Measurements from ENCODE around the gene SLC12A8.
A peak's percentile ranks its signal among the peaks of the same experiment; 100 is the strongest.

SLC12A8 gene

DNA sequence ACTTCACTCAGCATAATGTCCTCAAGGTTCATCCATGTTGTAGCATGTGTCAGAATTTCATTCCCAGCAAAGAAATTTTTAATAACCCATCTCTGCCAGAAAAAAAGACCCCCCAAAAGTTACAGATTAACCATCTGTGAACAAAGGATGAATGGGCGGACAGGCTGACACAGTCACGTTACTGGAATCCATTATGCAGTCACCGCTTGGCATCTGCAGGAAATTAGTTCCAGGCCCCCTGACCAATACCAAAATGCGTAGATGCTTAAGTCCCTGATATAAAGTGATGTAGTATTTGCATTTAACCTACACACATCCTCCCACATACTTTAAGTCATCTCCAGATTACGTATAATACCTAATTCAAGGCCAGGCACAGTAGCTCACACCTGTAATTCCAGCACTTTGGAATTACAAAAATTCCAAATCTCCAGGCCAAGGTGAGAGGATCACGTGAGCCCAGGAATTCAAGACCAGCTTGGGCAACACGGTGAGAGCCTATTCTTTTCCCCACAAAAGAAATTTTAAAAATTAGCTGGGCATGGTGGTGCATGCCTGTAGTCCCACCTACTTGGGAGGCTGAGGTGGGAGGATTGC, 1.5 kb upstream of the SLC12A8 start:
- DNase-seq (ENCODE audit: low spot score) = no peak

DNA sequence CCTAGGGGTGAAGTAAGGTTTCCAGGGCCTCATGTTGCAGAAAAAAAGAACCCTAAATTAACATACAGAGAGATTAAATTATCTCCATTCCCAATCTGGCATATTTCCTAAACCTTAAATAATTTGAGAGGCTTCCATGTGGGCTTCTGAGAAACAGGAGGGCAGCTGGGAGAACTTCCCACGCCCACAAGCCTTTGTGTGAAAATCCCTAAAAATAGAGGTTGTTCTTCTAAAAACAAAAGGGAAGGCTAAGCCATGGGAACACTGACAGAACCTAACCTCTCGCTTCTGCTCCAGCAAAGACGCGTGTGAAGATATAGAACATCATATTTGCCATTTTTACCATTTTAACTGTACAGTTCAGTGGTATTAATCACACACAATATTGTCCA, 812 bp upstream of the SLC12A8 start:
- DNase-seq (ENCODE audit: low spot score) = no peak

DNA sequence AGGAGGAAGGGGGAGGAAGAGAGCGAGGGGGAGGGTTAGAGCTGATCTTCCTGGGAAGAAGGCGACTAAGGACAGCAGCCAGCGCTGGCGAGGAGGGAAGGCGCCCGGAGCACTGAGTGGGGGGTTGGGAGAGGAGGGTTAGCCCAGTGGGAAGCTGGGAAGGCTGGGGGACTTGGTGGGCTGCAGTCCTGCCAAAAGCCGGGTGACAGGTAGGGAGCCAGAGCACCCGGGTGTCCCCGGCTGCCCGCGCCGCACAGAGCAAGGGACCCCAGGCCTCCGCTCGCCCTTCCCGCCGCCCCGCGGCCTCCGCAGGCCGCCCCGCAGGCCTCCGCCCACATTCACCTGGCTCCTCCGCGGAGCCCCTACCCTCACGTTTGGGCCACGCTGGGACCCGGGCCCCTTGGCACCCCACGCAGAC, 448 bp downstream of the SLC12A8 start:
- no peak for DNase-seq (ENCODE audit: low spot score)

DNA sequence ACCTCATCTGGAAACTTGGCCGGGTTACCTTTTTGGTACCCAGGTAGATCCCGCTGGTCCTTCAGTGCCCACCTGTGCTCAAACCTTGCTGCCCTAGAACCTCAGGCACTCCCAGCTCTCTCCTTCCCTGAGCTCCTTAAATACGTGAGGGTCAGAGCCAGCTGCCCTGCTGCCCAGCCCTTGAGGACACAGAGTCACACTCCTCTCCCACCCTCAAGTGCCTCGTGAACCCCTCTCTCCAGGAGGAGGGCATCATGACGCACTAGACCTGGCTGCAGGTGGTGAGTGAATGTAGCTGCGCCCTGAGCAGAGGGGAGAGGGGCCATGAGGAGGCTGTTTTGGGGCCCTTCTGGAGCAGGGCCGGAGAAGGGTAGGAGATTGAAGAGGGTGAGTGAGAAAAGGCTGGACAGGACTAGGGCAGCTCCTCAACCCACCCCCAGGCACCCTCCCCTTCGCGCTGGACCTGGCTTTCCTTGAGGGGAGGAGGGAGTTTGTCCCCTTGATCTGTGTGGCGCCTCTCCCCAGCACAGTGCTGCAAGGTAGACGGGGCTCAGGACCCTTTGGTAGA, 941 bp downstream of the SLC12A8 start:
- DNase-seq (ENCODE audit: low spot score) = no peak

DNA sequence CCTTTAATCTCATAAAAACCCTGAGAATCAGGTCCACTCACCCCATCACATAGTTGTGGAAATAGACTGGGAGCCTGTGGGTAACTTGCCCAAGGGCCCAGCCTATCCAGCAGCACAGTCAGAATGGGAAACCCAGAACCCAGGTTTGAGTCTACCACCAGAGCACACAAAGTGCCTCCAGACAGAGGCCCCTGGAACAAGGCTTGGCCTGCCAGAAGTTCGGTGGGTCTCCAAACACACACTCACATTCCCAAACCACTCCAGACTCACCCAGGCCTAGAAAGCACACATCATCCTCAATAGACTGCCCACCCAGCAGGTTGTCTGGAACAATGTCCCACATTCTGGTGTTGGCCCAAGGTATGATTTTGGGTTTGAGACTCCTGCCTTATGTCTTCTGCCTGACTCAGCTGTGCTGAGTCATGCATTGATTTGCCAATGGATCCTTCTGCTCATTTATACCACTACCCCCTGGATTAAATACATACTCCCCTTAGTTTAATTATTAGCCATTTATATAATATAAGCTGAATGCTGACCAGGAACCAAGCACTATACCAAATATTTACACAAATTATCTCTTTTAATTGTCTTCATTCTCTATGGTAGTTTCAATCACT, 4.5 kb downstream of the SLC12A8 start:
- no peak for DNase-seq (ENCODE audit: low spot score)

DNA sequence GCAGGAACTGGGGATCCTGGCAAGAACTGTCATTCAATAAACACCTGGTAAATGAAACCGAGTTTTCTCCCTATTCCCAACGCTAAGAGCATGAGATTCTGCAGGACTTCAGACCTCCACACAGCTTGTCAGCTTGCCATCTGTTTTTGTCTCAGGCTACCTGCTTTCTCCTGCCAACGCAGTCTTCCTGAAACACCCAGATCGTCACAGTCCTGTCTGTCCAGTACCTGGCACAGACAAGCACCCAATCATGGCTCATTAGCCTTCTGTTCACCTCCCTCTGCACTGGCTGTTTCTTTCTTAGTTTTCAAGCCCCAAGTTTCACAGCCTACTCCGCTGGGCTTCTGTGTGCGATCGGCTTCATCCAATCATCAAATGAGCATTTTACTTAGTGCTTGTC, 5.0 kb downstream of the SLC12A8 start:
- no peak for DNase-seq (ENCODE audit: low spot score)

DNA sequence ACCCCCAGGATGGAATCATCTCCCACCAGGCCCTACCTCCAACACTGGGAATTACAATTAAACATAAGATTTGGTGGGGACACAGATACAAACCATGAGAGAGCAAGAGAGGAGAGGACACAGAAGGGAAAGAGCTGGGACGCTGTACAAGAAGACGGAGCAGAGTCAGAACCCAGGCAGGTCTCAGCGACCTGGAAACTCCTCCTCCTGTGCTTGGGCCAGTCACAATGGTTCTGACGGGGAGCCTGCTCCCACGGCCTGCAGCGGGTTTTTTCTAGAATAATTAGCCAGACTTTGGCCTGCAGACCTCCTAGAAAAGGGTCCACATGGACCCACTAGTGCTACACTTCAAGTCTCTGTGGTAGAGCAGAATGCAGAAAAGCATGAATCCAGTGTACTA, 5.6 kb downstream of the SLC12A8 start:
- DNase-seq (ENCODE audit: low spot score) = no peak

DNA sequence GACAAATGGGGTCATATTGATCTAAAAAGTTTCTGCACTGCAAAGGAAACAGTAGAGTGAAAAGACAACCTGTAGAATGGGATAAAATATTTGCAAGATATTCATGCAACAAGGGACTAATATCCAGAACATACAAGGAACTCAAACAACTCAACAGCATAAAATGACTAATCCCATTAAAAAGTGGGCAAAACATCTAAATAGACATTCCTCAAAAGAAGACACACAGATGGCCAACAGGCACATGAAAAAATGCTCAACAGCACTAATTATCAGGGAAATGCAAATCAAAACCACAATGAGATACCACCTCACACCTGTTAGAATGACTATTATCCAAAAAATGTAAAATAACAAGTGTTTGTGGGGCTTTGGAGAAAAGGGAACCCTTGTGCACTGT, 8.8 kb downstream of the SLC12A8 start:
- no peak for DNase-seq (ENCODE audit: low spot score)

DNA sequence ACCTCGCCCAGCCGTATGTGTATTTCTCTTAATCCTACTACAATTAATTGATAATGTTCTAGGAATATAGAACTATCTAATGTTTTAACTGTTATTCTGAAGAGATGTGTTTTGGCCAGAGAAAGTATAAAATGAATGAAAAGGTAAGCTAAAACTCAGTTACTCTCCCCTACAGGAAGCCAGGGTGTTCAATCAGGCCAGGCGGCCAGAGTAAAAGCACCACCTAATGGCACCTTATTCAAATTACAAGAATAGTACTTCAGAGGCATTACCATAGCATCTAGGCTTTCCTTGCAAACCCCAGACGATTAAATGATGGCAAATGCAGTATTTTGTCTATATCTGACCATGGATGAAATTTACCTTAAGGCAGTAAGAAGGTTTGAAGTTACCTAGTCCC, 10.4 kb downstream of the SLC12A8 start:
- DNase-seq (ENCODE audit: low spot score) = peak; percentile 47

DNA sequence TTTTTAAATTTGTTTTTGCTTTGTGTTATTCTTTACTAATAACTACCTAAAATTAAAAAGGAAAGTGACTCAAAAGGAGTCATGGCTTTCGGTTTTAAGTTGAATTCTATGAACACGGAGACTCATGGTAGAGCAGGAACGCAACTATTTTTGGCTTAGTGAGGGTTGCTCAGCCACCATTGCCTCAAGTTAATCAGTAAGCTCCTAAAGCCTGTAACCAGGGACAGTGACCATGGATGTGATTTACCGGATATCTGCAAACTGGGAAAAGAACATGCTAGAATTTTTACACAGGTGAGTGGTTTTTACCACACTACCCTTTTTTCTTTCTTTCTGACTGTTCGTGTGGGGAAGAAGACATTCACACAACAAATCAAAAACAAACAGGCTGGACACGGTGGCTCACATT, 11.8 kb downstream of the SLC12A8 start:
- no peak for DNase-seq (ENCODE audit: low spot score)

DNA sequence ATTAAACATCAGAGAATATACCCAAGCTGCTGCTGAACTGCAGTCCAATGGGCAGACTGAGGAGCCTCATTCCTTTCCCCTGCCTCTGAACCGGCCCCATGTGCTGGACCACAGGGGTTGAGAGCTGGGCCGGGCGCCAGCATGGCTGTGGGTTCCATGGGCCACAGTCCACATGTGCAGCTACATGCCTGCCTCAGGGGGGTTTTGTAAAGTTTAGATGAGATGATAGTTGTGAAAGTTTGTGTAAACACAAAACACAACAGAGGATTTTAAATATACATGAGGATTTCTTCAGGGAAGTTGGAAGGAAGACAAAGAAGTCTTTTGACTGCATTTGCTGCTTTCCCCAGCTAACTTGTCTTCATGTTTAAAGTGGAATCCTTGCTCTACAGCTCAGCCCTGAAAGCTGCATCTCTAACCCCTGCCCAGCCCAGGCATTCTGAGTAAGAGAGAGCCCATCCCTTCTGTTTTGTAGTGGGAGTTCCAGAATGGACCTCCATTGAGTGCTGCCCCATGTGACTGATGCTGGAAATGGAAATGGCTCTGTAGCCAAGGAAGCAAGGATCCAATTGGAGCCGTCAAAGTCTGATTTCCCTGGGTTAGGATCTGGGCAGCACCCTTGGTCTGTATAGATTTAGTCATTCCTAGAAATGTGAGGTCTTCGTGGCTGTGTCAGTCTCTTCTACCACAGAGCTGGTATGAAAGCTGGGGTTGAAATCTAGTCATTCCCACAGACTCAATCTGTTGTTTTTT, 17.5 kb downstream of the SLC12A8 start:
- no peak for DNase-seq (ENCODE audit: low spot score)

DNA sequence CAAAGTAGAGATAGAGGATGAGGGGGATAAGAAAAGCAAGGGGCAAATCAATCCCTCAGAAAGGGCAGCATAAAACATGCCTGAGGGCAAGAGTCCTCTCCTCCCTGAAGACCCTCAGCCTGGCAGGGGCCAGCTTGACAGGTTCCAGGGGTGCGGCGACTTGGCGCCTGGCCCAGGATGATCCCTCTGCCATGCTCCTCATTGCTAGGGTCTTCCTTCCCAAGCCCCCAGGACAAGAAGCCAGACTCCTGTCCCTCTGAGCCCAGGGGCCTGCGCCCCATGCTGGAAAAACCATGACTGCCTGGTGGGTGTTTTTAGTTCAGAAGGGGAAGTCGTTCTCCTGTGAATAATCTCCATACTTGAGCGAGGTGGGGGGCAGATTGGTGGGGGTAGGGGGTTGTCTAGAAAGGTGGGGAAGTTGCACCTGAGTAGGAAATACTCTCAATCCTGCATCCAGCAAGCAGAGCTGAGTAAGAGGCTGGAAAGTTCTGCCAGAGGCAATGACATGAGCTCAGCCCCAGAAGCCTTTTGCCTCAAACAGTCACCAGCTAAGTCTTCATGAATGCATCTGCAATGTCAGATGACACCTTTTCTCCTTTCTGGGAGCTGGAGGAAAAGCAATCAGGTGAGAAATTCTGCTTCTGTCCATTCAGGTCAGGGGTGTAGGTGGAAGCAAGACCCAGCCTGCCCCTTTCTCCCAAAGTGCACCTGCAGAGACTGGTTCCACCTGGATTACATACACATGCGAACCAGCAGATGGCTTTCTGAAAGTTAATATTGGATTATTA, 18.3 kb downstream of the SLC12A8 start:
- no peak for DNase-seq (ENCODE audit: low spot score)

DNA sequence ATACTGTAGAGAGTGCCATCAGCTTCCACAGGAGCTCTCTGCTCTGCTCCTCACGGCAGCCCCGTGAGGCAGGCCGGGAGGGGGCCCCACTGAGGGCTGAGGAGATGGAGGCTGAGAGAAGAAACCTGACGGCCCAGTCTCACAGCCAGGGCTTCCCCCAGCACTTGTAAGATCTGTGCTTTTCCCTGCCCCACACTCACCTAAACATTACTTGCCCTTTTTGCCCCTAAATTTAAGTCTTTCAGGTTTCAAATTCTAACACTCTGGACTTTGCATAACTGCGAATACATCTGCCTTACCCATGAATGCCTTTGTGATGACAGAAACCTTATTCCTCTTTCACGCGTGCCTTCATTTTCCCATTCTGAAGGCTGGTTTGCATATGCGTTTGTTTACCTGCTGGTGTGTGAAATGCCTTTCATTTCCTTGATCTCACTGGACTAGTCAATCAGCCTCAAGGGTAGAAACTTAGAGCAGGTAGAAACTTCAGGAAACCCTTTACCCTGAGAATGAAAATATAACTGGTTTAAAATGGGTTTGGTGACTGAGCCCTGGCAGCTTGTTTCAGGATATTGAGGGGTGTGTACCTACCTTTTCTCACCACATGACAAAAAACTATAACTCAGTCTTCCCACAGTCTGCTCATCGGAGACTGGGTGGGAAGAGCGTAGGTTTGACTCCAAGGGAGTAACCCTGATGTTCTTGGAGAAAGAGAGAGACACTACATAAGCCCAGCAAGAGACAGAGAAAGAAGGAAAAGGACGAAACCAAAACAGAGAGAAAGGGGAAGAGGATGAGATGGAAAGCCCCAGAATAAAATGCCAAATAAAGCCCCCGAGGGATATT, 20.1 kb downstream of the SLC12A8 start:
- DNase-seq (ENCODE audit: low spot score) = peak; percentile 70

DNA sequence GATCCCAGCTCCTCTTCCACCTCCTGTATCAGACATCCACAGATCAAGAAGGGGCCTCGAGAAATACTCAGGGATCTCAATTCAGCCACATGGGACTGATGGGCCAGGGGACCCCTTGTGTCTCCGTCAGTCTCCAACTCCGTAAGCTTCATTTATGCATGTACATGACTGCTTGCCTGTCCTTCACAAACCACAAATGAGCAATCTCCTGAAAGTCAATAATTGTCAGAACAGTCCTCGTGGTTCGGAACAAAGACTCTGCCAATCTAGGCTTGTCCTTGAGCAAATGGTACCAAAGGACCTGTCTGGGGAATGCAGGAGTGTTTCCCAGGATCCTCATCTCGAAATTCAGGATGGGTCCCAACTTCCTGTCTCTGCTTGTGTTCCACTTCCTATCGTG, 20.8 kb downstream of the SLC12A8 start:
- no peak for DNase-seq (ENCODE audit: low spot score)

DNA sequence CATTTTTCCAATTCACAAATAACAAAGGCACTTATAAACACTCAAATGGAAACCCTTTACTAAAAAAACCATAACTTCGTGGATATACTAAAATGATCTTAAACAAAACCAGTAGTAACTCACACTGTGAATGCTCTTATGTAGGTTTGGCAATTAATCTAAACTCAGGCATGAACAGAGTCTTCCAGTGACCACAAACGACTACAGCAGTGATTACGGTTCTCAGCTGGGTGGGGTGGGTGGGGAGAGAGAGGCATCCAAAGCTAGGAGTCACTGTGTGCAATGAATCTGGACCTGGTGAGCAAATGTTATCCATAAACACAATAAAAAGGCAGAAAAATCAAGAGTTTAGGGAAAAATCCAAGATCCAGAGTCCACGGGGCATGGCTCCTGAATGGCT, 21.3 kb downstream of the SLC12A8 start:
- no peak for DNase-seq (ENCODE audit: low spot score)

DNA sequence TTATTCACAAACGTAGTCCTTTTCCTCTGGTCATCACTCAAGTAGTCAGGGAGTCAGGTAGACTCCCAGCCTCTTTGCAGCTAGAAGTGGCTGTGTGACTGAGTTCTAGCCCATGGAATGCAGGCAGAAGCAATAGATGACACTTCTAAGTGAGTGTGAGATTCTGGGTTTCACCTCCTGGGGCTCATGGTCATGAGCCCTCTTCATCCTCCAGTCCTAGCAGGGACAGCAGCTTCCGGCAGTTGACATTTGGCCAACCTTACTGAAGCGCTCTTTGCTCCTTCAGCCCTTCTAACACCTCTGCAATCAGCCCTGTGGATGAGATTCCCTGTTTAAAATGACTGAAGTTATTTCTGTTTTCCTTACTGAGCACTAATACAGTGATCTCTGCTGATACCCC, 21.8 kb downstream of the SLC12A8 start:
- DNase-seq (ENCODE audit: low spot score) = no peak

DNA sequence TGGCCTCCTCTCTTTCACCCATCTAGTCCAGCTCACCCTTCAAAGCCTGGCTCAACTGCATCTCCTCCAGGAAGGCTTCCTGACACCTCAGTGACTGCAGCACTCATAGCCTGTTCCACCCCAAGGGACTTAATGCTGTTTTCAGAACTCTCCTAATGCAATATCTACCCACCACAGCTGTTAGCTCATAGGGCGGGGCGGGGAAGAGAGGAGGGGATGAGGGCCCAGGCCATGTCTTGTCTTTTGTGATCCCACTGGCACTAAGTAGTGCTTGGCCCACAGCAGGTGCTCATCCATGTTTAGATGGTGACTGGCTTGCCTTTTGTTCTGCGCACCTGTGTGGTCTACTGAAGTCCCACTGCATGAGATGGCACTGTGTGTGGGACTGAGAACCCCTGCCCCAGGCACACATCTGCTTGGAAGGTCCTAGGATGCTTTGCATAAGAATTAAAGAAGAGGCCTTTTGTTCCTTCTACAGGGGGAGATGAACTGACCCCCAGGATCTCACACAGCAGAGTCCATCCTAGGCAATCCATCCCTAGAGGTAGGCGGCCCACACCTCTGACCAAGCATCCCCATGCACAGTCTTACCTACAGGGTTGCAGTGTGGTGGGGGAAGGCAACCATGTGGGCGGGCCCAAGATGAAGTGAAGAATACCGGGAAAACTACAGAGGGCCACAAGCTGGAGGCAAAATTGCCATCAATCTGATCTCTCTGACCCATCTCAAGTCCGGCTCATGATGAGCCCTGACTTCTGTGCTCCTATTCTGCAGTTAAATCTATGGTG, 23.0 kb downstream of the SLC12A8 start:
- no peak for DNase-seq (ENCODE audit: low spot score)

DNA sequence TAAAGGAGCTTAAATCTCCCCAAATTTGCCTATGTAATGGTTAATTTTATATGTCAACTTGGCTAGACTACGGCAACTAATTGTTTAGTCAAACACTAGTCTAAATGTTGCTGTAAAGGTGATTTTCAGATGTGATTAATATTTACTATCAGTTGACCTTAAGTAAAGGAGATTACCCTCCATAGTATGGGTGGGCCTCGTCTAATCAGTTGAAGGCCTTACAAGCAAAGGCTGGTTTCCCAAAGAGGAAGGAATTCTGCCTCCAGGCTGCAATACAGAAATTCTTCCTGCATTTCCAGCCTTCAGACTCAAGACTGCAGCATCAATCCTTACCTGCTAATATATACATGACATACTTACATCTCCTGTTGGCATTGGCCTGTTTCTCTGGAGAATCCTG, 23.6 kb downstream of the SLC12A8 start:
- DNase-seq (ENCODE audit: low spot score) = no peak

DNA sequence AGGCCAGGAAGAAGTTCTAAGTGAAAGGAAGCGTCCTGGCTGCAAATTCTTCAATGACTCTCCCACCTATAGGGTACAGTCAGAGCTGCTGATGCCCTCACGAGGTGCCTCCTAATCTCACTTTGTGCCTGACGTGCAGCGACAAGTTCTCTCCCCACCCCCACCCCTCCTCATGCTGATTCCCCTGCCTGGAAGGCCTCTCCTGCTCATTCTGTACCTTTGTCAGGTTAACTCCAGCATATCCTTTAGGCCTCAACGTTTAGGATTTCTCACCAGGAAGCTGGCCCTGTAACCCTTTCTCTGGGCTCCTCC, 25.0 kb downstream of the SLC12A8 start:
- DNase-seq (ENCODE audit: low spot score) = no peak

DNA sequence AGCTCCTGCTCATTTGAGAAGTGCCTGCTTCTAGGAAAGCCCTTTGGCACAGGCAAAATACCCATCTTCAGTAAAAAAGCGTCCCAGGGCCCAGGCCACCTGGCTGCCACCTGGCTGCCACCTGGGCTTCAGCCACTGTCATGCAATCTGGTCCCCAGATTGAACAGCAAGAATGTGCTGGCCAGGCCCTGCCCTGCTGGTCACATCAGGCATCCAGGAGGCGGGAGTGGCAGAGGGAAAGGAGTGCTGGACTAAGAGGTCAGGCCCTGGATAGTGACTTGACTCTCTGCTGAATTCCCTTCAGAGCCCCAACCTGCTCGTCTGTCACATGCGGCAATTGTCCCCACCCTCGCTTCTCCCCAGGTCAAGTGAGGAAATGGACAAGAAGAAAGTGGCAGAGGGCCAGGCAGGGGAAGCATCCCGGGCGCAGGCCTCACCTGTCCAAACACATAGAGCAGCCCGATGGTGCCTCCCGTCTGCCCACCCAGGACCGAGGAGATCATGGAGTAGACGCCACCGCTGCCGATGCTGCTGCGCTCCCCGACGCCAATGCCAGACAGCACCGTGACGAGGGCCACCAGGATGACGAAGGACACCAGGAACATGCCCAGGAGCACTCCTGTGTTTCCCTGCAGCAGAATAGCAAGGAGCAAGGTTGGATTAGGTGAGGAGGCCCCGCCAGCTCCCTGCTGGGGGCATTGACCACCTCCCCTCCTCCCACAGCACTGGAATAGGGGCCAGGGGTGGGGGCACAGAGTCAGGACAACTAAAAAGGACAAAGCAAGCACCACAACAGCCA, 25.5 kb downstream of the SLC12A8 start:
- no peak for DNase-seq (ENCODE audit: low spot score)
